ENCODE measurements around the gene PPP2R2C.

PPP2R2C gene

GRCh38 chr4:6271206-6271605, 201.2 kb downstream of the PPP2R2C start:
- TF ChIP-seq, protein P1, sequence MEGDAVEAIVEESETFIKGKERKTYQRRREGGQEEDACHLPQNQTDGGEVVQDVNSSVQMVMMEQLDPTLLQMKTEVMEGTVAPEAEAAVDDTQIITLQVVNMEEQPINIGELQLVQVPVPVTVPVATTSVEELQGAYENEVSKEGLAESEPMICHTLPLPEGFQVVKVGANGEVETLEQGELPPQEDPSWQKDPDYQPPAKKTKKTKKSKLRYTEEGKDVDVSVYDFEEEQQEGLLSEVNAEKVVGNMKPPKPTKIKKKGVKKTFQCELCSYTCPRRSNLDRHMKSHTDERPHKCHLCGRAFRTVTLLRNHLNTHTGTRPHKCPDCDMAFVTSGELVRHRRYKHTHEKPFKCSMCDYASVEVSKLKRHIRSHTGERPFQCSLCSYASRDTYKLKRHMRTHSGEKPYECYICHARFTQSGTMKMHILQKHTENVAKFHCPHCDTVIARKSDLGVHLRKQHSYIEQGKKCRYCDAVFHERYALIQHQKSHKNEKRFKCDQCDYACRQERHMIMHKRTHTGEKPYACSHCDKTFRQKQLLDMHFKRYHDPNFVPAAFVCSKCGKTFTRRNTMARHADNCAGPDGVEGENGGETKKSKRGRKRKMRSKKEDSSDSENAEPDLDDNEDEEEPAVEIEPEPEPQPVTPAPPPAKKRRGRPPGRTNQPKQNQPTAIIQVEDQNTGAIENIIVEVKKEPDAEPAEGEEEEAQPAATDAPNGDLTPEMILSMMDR (IDR thresholded peaks at IDR 0.05; ENCODE audit: low read depth, low read length) = no peak
- in situ Hi-C loops (cut with HindIII; ENCODE audit: low sequenced_read_pairs) = no loop called here
- no peak overlapping the region for H3K4me3 ChIP-seq (ENCODE audit: low read depth, low read length)
- DNase-seq (ENCODE audit: low read depth, low spot score) = no peak

GRCh38 chr4:6270636-6271121, 201.7 kb downstream of the PPP2R2C start:
- peak overlapping the region; percentile 63 for H3K4me3 ChIP-seq (ENCODE audit: low read depth, low read length)
- TF ChIP-seq, protein P1 (IDR thresholded peaks at IDR 0.05; ENCODE audit: low read depth, low read length) = no peak
- peak; percentile 7 for DNase-seq (ENCODE audit: low read depth, low spot score)
- in situ Hi-C loops (cut with HindIII; ENCODE audit: low sequenced_read_pairs) = no loop called here

Measured in astrocyte of the spinal cord (primary cell).